ENCODE results near the gene C1GALT1. TPM values are rescaled to one million over a fixed set of nuclear protein-coding genes. Genes with fewer than 3 reads are reported as not detected.

The C1GALT1 gene
- total RNA-seq, 1 experiment from 2014 or later: 27.2 TPM

DNA sequence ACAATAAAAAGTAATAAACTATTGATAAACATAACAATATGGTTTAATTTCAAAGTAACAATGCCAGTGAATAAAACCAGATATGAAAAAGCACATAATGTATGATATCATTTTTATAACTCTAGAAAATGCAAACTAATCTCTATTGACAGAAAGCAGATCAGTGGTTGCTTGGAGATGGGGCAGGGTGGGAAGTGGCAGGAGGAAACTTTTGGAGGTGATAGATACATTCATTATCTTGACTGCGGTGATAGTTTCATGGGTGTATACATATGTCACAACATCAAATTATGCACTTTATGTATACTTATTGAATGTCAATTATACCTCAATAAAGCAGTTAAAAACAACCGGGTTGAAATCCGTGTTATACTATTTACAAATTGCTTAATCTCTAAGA is 16.0 kb upstream of the C1GALT1 start:
- ChIA-PET CTCF (no interaction called here), POLR2A (no interaction called here), RAD21 (ENCODE audit: low non-redundant PET in 1 of 2, low total read pairs in 2 of 2, uncharacterized antibody in 2 of 2, unreplicated experiment in 2 of 2) (no interaction called here)
- no peaks in the 10 kb centered on the region for H3K27me3 ChIP-seq (ENCODE audit: insufficient read depth, low read length)
- no peak overlapping the region for H3K27ac ChIP-seq (ENCODE audit: low read depth, low read length)
- BruUV-seq (replicated peaks): no TSS peak
- no peaks in the 10 kb centered on the region for H3K36me3 ChIP-seq (ENCODE audit: control insufficient read depth in 1 of 2, insufficient read depth in 2 of 2, low read length in 2 of 2)
- TF ChIP-seq ZNF274 (IDR thresholded peaks at IDR 0.05; ENCODE audit: low read depth, low read length) (no peak), ELF1 (IDR thresholded peaks at IDR 0.05; ENCODE audit: borderline replicate concordance, low read depth) (no peak), EZH2phosphoT487 (IDR thresholded peaks at IDR 0.05; ENCODE audit: borderline replicate concordance) (no peak), RAD21 (IDR thresholded peaks at IDR 0.05; ENCODE audit: low read depth) (no peak), CBX3 (IDR thresholded peaks at IDR 0.05; ENCODE audit: low read depth) (no peak), ZFX (IDR thresholded peaks at IDR 0.05) (no peak), POLR2A (IDR thresholded peaks at IDR 0.05; ENCODE audit: borderline replicate concordance, extremely low read depth, insufficient read depth, insufficient read length) (no peak), SRF (IDR thresholded peaks at IDR 0.05; ENCODE audit: low read depth) (no peak)
- TF ChIP-seq, protein P1, sequence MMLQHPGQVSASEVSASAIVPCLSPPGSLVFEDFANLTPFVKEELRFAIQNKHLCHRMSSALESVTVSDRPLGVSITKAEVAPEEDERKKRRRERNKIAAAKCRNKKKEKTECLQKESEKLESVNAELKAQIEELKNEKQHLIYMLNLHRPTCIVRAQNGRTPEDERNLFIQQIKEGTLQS (IDR thresholded peaks at IDR 0.05): no peak
- TF ChIP-seq, protein P2, sequence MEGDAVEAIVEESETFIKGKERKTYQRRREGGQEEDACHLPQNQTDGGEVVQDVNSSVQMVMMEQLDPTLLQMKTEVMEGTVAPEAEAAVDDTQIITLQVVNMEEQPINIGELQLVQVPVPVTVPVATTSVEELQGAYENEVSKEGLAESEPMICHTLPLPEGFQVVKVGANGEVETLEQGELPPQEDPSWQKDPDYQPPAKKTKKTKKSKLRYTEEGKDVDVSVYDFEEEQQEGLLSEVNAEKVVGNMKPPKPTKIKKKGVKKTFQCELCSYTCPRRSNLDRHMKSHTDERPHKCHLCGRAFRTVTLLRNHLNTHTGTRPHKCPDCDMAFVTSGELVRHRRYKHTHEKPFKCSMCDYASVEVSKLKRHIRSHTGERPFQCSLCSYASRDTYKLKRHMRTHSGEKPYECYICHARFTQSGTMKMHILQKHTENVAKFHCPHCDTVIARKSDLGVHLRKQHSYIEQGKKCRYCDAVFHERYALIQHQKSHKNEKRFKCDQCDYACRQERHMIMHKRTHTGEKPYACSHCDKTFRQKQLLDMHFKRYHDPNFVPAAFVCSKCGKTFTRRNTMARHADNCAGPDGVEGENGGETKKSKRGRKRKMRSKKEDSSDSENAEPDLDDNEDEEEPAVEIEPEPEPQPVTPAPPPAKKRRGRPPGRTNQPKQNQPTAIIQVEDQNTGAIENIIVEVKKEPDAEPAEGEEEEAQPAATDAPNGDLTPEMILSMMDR (IDR thresholded peaks at IDR 0.05 in 2 of 3, conservative IDR thresholded peaks at IDR 0.05 in 1 of 3; ENCODE audit: borderline replicate concordance in 1 of 3, insufficient read depth in 1 of 3, low read depth in 2 of 3, low read length in 2 of 3): no peak
- TF ChIP-seq, protein P3, sequence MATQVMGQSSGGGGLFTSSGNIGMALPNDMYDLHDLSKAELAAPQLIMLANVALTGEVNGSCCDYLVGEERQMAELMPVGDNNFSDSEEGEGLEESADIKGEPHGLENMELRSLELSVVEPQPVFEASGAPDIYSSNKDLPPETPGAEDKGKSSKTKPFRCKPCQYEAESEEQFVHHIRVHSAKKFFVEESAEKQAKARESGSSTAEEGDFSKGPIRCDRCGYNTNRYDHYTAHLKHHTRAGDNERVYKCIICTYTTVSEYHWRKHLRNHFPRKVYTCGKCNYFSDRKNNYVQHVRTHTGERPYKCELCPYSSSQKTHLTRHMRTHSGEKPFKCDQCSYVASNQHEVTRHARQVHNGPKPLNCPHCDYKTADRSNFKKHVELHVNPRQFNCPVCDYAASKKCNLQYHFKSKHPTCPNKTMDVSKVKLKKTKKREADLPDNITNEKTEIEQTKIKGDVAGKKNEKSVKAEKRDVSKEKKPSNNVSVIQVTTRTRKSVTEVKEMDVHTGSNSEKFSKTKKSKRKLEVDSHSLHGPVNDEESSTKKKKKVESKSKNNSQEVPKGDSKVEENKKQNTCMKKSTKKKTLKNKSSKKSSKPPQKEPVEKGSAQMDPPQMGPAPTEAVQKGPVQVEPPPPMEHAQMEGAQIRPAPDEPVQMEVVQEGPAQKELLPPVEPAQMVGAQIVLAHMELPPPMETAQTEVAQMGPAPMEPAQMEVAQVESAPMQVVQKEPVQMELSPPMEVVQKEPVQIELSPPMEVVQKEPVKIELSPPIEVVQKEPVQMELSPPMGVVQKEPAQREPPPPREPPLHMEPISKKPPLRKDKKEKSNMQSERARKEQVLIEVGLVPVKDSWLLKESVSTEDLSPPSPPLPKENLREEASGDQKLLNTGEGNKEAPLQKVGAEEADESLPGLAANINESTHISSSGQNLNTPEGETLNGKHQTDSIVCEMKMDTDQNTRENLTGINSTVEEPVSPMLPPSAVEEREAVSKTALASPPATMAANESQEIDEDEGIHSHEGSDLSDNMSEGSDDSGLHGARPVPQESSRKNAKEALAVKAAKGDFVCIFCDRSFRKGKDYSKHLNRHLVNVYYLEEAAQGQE (IDR thresholded peaks at IDR 0.05; ENCODE audit: low read depth): no peak
- TF ChIP-seq, protein P4, sequence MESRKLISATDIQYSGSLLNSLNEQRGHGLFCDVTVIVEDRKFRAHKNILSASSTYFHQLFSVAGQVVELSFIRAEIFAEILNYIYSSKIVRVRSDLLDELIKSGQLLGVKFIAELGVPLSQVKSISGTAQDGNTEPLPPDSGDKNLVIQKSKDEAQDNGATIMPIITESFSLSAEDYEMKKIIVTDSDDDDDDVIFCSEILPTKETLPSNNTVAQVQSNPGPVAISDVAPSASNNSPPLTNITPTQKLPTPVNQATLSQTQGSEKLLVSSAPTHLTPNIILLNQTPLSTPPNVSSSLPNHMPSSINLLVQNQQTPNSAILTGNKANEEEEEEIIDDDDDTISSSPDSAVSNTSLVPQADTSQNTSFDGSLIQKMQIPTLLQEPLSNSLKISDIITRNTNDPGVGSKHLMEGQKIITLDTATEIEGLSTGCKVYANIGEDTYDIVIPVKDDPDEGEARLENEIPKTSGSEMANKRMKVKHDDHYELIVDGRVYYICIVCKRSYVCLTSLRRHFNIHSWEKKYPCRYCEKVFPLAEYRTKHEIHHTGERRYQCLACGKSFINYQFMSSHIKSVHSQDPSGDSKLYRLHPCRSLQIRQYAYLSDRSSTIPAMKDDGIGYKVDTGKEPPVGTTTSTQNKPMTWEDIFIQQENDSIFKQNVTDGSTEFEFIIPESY (IDR thresholded peaks at IDR 0.05; ENCODE audit: extremely low read depth, insufficient replicate concordance, low read length): no peak
- no peaks in the 10 kb centered on the region for H3K9me2 ChIP-seq (ENCODE audit: insufficient read depth)
- H3K4me2 ChIP-seq (ENCODE audit: low read length): no peak overlapping the region
- H3K9me3 ChIP-seq (ENCODE audit: control insufficient read depth in 1 of 2, insufficient read depth in 1 of 2, low read depth in 1 of 2, low read length in 2 of 2): no peaks in the 10 kb centered on the region
- DNase-seq (ENCODE audit: low read depth, low spot score): no peak
- intact Hi-C loops (cut with micrococcal nuclease): no loop called here
- no peak overlapping the region for H3K4me3 ChIP-seq (replicated peaks in 1 of 2; ENCODE audit: low read depth in 1 of 2, low read length in 2 of 2)
- no peak overlapping the region for H2AFZ ChIP-seq (ENCODE audit: low read depth, low read length, poor library complexity, severe bottlenecking)
- no peak overlapping the region for H3K9ac ChIP-seq (ENCODE audit: low read length)
- H4K20me1 ChIP-seq (ENCODE audit: insufficient read depth): no peaks in the 10 kb centered on the region
- no peak for ATAC-seq
- H3K79me2 ChIP-seq (ENCODE audit: insufficient read depth, low read length): no peaks in the 10 kb centered on the region
- no peaks in the 10 kb centered on the region for H3K4me1 ChIP-seq (ENCODE audit: control insufficient read depth in 1 of 2, insufficient read depth in 2 of 2, low read length in 2 of 2)

All from HCT116 (cell line).